NK-92 treated with Interleukin-12 subunit alpha and Interleukin-12 subunit beta, amount 100 ng/mL, for 24 hours (cell line): ENCODE results near the gene EMC6.

ENCODE experiments used
- DNase-seq: peaks from one replicate; lab custom pipeline; 2025; lab: John Stamatoyannopoulos, UW

Gene EMC6

DNA sequence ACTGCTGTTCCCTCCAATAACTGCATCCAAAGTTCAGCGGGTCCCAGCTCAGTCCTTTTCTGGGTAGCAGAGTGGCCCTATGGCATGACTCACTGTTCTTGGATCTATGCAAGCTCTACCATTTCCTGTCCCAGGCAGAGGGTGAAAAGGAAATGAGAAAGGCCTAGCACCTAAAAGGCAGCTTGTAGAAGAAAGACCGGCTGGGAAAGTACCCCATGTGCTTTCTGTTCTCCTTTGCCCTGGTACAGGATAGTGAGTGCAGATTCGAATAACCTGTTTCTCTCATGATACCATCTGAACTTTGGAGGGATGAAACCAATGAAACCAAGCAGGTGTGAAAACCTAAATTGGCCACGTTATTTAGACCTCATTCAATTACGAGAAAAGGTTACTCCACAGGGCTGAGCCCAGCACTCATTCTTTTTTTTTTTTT is 42.4 kb downstream of the EMC6 start:
- DNase-seq: peak; percentile 52

DNA sequence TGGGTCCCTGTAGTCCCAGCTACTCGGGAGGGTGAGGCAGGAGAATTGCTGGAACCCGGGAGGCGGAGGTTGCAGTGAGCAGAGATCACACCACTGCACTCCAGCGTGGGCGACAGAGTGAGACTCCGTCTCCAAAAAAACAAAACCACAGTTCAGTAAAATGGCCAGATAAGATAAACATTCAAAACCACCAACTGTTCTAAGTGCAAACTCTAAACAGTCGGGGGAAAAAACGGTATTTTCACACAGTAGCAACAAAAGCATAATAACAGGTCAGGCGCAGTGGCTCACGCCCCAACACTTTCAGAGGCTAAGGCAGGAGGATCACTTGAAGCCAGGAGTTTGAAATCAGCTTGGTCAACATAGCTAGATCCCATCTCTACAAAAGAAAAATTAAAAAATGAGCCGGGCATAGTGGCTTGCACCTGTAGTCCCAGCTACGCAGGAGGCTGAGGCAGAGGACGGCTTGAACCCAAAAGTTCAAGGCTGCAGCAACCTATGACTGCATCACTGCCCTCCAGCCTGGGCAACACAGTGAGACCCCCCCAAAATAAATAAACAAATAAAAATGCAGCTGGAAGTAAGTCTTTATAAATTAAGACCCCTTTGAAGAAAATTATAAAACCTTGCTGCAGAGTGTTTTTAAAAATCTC is 44.3 kb downstream of the EMC6 start:
- no peak for DNase-seq

DNA sequence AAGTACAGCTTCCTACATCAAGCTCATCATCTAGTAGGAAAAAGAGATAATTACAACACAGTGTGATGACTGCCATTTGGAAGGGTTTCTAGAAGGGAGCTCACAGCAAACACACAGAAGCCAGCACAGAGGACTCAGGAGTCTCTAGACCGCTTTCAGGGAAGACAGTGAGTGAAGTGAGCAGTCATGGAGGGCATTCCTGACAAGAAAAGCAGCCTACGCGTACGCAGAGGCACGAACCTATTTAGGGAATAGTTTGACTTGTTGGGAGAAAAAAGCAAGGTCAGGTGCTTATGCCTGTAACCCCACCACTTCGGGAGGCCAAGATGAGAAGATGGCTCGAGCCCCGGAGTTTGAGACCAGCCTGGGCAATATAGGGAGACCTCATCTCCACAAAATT is 46.7 kb downstream of the EMC6 start:
- no peak for DNase-seq

DNA sequence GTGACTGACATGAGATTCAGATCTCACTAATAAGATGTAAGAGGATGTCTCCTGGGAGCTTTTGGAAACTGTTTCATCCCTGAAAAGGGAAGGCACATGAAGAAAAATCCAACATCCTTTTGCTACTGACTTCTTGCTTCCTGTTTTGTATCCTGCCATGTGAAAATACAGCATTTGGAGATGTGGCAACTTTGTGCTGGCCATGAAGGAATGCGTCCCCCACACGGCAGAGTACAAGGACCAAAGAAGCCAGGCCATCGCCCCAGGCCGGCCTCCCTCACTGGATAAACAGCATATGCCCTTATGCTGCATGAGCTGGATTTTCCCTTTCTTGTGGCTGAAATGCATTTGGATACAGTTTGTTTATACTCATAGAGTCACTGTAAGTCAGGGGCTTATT is 49.6 kb downstream of the EMC6 start:
- no peak for DNase-seq

DNA sequence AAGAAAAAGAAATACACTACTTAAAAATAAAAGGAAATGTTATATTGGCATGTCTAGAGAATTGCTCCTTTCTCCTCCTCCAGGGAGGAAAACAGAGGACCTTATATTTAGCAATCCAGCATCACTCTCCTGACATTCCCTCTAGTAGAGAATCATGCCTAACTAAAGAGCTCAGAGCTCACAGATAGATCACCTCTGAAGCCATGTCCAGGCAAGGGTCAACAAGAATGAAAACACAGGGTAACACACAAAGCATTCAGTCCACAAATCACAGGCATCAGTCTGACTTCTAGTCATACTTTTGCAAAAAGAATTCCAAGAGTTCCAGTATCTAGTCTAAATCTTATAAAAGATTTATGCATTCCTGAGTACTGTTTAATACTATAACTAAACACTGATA is 50.7 kb downstream of the EMC6 start:
- DNase-seq: no peak
